PC-3 (cell line): Measurements from ENCODE around the gene CDC25A. TPM values are rescaled to one million over a fixed set of nuclear protein-coding genes. Genes with fewer than 3 reads are reported as not detected.

ENCODE experiments used
- ATAC-seq: fragments of 200-7000 bp; cut with Tn5 transposase; 2 replicates; pipeline ENCODE4 v1.9.1; 2020; ENCODE audit warnings: mild to moderate bottlenecking, moderate library complexity
- BruUV-seq: library from RNA; stranded (reverse); fragments of 400-500 nt; replicated peaks from 2 replicates; lab custom pipeline; 2021; lab: Mats Ljungman, UMichigan
- CTCF ChIA-PET: fragments of 300-600 bp; sonication (Branson Sonifier 250); formaldehyde crosslinking; loops from one replicate; lab custom pipeline; 2022; ENCODE audit warnings: antibody characterized with exemption; lab: Charles Lee
- POLR2A ChIA-PET: fragments of 300-600 bp; sonication (Branson Sonifier 250); formaldehyde crosslinking; loops from one replicate; lab custom pipeline; 2022; ENCODE audit warnings: antibody characterized with exemption; ENCODE audit not compliant: unreplicated experiment; lab: Charles Lee
- DNase-seq: peaks from one replicate; pipeline ENCODE4 v3.0.0-alpha.2; 2015
- H2AFZ ChIP-seq: fragments of 300-600 bp; sonication (generic); 2 replicates; pipeline ENCODE4 v1.6.0; 2016; ENCODE audit warnings: antibody characterized with exemption, low read length
- H3F3A ChIP-seq: fragments of 300-600 bp; sonication (generic); one replicate; pipeline ENCODE4 v1.6.0; 2017; ENCODE audit warnings: antibody characterized with exemption, low read length, control low read depth, mild to moderate bottlenecking; ENCODE audit not compliant: unreplicated experiment
- H3K27ac ChIP-seq: fragments of 300-600 bp; sonication (generic); 2 replicates; pipeline ENCODE4 v1.5.1; 2016; ENCODE audit warnings: mild to moderate bottlenecking, low read length
- H3K27me3 ChIP-seq: fragments of 300-600 bp; sonication (generic); 2 replicates; pipeline ENCODE4 v1.6.1; 2016; ENCODE audit warnings: low read length, mixed read lengths
- H3K36me3 ChIP-seq: fragments of 300-600 bp; sonication (generic); 2 replicates; pipeline ENCODE4 v1.6.1; 2016; ENCODE audit warnings: low read depth, mixed run types, low read length, mixed read lengths
- H3K4me1 ChIP-seq: fragments of 300-600 bp; sonication (generic); 2 replicates; pipeline ENCODE4 v1.5.1; 2016; ENCODE audit warnings: low read length; ENCODE audit not compliant: insufficient read depth
- H3K4me2 ChIP-seq: fragments of 300-600 bp; sonication (generic); 2 replicates; pipeline ENCODE4 v1.6.0; 2016; ENCODE audit warnings: low read length
- H3K4me3 ChIP-seq: fragments of 300-600 bp; sonication (generic); 2 replicates; pipeline ENCODE4 v1.5.1; 2016; ENCODE audit warnings: mild to moderate bottlenecking, low read length, mixed read lengths
- H3K79me2 ChIP-seq: fragments of 300-600 bp; sonication (generic); 2 replicates; pipeline ENCODE4 v1.6.1; 2017; ENCODE audit warnings: low read length, mixed read lengths
- H3K9ac ChIP-seq: fragments of 300-600 bp; sonication (generic); 2 replicates; pipeline ENCODE4 v1.6.0; 2016; ENCODE audit warnings: mild to moderate bottlenecking, low read length
- H3K9me2 ChIP-seq: fragments of 300-600 bp; sonication (generic); replicated peaks from 2 replicates; pipeline ENCODE4 v1.6.1; 2016; ENCODE audit warnings: mixed run types, low read length, mixed read lengths
- H3K9me3 ChIP-seq: fragments of 300-600 bp; sonication (generic); 2 replicates; pipeline ENCODE4 v1.6.1; 2016; ENCODE audit warnings: low read length, mixed read lengths
- H4K20me1 ChIP-seq: fragments of 300-600 bp; sonication (generic); 2 replicates; pipeline ENCODE4 v1.6.1; 2016; ENCODE audit warnings: low read length, mixed read lengths
- CTCF ChIP-seq: fragments of 300-600 bp; sonication (generic); conservative IDR thresholded peaks from 2 replicates; pipeline ENCODE4 v1.5.1; 2017; ENCODE audit warnings: antibody characterized with exemption, low read depth, mild to moderate bottlenecking, low read length
- EZH2 ChIP-seq: fragments of 300-600 bp; sonication (generic); IDR thresholded peaks from one replicate; pipeline ENCODE4 v1.6.1; 2017; ENCODE audit warnings: antibody characterized with exemption, mild to moderate bottlenecking, low read length; ENCODE audit not compliant: unreplicated experiment
- EZH2phosphoT487 ChIP-seq: fragments of 300-600 bp; sonication (generic); IDR thresholded peaks from 2 replicates; pipeline ENCODE4 v1.6.1; 2018; ENCODE audit warnings: mild to moderate bottlenecking, antibody characterized with exemption, low read length, borderline replicate concordance
- intact Hi-C: fragments of 100-400 bp; cut with micrococcal nuclease; formaldehyde crosslinking; loops from 2 replicates; pipeline ENCODE4 v1.9.0; 2023
- total RNA-seq: library from RNA; depleted of rRNA; stranded (reverse); fragments of >200 nt; gene quantifications from 2 replicates; pipeline ENCODE4 v1.2.3, GENCODE V29; 2014

CDC25A gene
- total RNA-seq, 1 experiment from 2014 or later: 43.0 TPM

- Histone ChIP-seq H3K4me2 (no peak overlapping the region), H3F3A (peaks cover 3% of the 10 kb centered on the region), H3K9me3 (no peaks in the 10 kb centered on the region), H2AFZ (no peak overlapping the region), H3K79me2 (no peaks in the 10 kb centered on the region), H3K36me3 (peaks cover 39% of the 10 kb centered on the region), H3K9ac (no peak overlapping the region), H4K20me1 (0 out of 2 replicates have a peak, but pooled peaks cover 5% of the 10 kb centered on the region), H3K4me3 (no peak overlapping the region), H3K27ac (peak overlapping the region; percentile 16; the same call in 1 of the 2 replicates), H3K4me1 (peaks cover 44% of the 10 kb centered on the region), H3K9me2 (no peaks in the 10 kb centered on the region), H3K27me3 (no peaks in the 10 kb centered on the region)
- intact Hi-C loops: loop anchor here (2.0 kb wide), 1 partner anchor 29 kb away; no protein-coding TSS in a partner anchor
- peak; percentile 15 for ATAC-seq
- BruUV-seq: no TSS peak
- ChIA-PET CTCF (no interaction called here), POLR2A (no interaction called here)
- TF ChIP-seq CTCF: peak; percentile 88
- no peak for TF ChIP-seq EZH2phosphoT487
- DNase-seq: peak; percentile 50
Observed at GRCh38 chr3:48157950-48158376, 30.3 kb downstream of the CDC25A start.

GRCh38 chr3:48157202-48157840 lies 30.9 kb downstream of the CDC25A start:
- POLR2A ChIA-PET: no interaction called here

More at GRCh38 chr3:48157202-48157840, 30.9 kb downstream of the CDC25A start:
- H2AFZ ChIP-seq: no peak overlapping the region
- intact Hi-C loops: loop anchor here (2.0 kb wide), 1 partner anchor 29 kb away; no protein-coding TSS in a partner anchor
- no peaks in the 10 kb centered on the region for H3K9me3 ChIP-seq
- H3K27me3 ChIP-seq: no peaks in the 10 kb centered on the region
- no peaks in the 10 kb centered on the region for H3K79me2 ChIP-seq
- no peak overlapping the region for H3K9ac ChIP-seq
- CTCF ChIA-PET: no interaction called here
- peak overlapping the region; percentile 16 for H3K27ac ChIP-seq
- BruUV-seq: no TSS peak
- 0 out of 2 replicates have a peak overlapping the region, but pooled peaks have one; percentile 26 for H3K4me2 ChIP-seq
- 0 out of 2 replicates have a peak, but pooled peaks cover 5% of the 10 kb centered on the region for H4K20me1 ChIP-seq
- peak; percentile 73 for ATAC-seq
- DNase-seq: peak; percentile 87
- peaks cover 3% of the 10 kb centered on the region for H3F3A ChIP-seq
- H3K4me1 ChIP-seq: peaks cover 45% of the 10 kb centered on the region
- no peaks in the 10 kb centered on the region for H3K9me2 ChIP-seq
- no peak overlapping the region for H3K4me3 ChIP-seq
- peaks cover 38% of the 10 kb centered on the region for H3K36me3 ChIP-seq
- TF ChIP-seq CTCF (0 out of 2 replicates have a peak, but pooled peaks have one; percentile 30), EZH2 (no peak)
